BLaER1 (cell line): ENCODE results near the gene HGFAC.
"Not testable (repeated sequence)": the region's sequence is repeated elsewhere in the genome, so short reads cannot be mapped to it uniquely, and the experiment has no call there.

Experiments used
- H3K27ac ChIP-seq: shearing (Covaris generic); formaldehyde crosslinking; 2 replicates; pipeline ENCODE4 v1.8.1; 2022
- H3K27me3 ChIP-seq: shearing (Covaris generic); formaldehyde crosslinking; 2 replicates; pipeline ENCODE4 v1.8.1; 2022
- H3K36me3 ChIP-seq: shearing (Covaris generic); formaldehyde crosslinking; 2 replicates; pipeline ENCODE4 v1.8.1; 2022
- H3K4me1 ChIP-seq: shearing (Covaris generic); formaldehyde crosslinking; 2 replicates; pipeline ENCODE4 v1.8.1; 2022
- H3K4me2 ChIP-seq: shearing (Covaris generic); formaldehyde crosslinking; 2 replicates; pipeline ENCODE4 v1.8.1; 2022
- H3K4me3 ChIP-seq: shearing (Covaris generic); formaldehyde crosslinking; 2 replicates; pipeline ENCODE4 v1.8.1; 2022
- H3K9ac ChIP-seq: shearing (Covaris generic); formaldehyde crosslinking; 2 replicates; pipeline ENCODE4 v1.8.1; 2022
- H3K9me3 ChIP-seq: shearing (Covaris generic); formaldehyde crosslinking; 2 replicates; pipeline ENCODE4 v1.8.1; 2022
- H4K20me1 ChIP-seq: shearing (Covaris generic); formaldehyde crosslinking; 2 replicates; pipeline ENCODE4 v1.8.1; 2022
- Cebpa-rat ChIP-seq: shearing (Covaris generic); IDR thresholded peaks from 2 replicates; pipeline ENCODE4 v1.8.1; 2022

The HGFAC gene

DNA sequence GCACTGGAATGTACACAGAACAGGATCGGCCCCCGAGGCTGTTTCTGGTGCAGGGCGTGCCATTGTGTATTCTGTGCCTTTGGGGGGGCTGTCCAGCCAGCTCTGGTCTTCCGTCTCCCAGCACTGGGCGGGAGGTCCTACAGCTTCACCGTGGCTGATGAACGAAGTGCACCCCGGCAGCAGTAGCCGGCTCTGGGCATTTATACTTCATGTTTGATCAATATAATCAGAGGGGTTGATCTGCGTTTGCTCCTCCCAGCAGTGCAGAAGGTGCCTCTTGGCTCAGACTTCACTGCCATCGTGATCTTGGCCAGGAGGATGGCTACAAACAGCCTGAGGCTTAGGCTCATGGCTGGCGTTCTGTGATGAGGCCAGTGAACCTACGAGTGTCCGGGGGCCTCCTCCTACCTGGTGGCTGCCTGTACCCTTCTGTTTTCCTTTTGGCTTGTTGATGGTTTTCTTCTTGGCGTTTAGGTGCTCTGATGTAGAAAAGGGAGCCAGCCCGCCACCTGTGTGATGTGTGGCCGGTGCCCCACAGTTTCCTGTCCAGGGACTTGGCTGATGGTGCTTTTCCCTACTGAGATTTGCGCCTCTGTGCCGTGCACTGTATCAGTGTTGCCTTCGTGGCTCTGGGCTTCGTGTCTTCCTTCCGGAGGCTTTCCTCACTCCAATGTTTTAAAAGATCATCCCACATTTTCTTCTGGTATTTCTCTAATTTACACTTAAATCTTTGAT lies 31.2 kb upstream of the HGFAC start:
- H3K4me3 ChIP-seq, result no peak overlapping the region
- no peaks in the 10 kb centered on the region for H3K27me3 ChIP-seq
- H3K9ac ChIP-seq, result peak overlapping the region; percentile 7; the same call in 1 of the 2 replicates
- peaks cover 27% of the 10 kb centered on the region for H3K36me3 ChIP-seq
- peaks cover 100% of the 10 kb centered on the region for H4K20me1 ChIP-seq
- H3K27ac ChIP-seq, result no peak overlapping the region
- H3K4me1 ChIP-seq, result peaks cover 92% of the 10 kb centered on the region
- peak overlapping the region; percentile 97 for H3K4me2 ChIP-seq
- H3K9me3 ChIP-seq, result no peaks in the 10 kb centered on the region
- TF ChIP-seq Cebpa-rat, result no peak

DNA sequence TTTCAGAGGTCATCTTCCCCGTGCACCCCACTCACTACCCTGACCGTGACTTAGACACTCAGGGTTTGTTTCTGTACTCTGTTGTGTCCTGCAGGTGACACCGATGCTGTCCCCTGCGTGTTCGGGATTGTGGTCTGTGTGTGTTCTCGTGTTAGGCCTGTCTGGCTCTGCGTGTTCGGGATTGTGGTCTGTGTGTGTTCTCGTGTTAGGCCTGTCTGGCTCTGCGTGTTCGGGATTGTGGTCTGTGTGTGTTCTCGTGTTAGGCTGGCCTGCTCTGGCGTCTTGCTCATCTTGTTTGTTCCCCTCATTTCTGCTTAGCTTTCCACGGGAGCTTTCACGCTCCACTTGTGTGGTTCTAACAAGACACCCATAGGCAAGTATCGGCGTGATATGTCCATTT lies 30.6 kb upstream of the HGFAC start:
- peak overlapping the region; percentile 97; the same call in 1 of the 2 replicates for H3K4me2 ChIP-seq
- peaks cover 100% of the 10 kb centered on the region for H4K20me1 ChIP-seq
- not testable (repeated sequence) for H3K27me3 ChIP-seq

DNA sequence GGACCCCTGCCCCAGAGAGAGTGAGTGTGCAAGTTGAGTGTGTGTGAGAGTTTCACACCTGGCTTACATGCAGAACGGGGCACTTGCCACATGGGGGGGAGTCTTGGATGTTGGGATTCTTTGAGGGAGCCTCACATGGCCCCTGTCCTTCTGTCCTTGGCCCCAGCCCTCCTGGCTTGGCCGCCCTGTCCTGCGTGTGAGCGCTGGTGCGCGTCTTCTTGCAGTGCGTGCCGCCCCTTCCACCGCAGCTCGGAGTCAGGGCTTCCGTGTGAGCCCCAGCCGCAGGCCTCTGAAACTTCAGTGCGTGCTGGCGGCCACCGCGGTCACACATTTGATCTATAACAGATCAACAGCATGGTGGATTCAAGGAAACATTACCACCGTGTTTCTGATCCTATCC lies 30.1 kb upstream of the HGFAC start:
- Histone ChIP-seq H3K4me3 (no peak overlapping the region), H4K20me1 (peaks cover 100% of the 10 kb centered on the region)

More for the DNA sequence above, 30.6 kb upstream of the HGFAC start:
- Histone ChIP-seq H3K9ac (0 out of 2 replicates have a peak overlapping the region, but pooled peaks have one; percentile 7), H3K4me1 (peaks cover 88% of the 10 kb centered on the region), H3K36me3 (peaks cover 27% of the 10 kb centered on the region)
- not testable (repeated sequence) for H3K9me3 ChIP-seq, H3K27ac ChIP-seq, H3K4me3 ChIP-seq

DNA sequence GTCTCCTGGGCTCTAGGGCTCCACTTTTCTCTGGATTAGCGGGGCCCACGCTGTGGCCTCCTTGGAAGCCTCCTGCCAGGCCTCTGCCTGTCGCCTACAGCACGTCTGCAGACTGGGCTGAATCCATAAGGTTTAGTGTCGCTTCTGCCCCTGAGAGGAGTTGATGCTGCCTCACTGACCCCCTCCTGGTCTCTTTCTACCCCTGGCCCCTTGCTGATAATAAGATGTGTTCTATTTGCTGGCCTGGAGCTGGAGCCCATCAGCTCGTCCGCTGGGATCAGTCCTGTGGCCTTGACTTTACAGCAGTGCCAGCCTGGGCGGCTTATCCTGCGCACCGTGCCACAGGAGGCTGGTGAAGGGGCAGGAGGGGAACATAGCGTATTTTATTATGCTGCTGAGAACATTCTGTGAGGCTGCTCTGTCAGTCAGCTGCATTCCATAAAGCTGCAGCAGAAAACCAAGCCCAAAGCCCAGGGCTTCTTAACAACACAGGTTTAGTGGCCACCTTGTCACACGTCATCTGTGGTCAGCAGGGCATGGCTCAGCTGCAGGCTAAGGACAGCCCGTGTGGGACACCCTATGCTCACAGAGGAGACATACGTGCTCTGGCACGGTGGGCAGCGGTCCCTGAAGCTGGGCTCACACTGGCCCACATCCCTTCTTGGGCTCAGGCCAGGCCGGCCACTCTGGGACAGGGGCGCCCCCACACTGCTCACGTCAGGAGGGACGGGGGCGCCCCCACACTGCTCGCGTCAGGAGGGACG lies 29.3 kb upstream of the HGFAC start:
- H3K4me1 ChIP-seq, result peaks cover 92% of the 10 kb centered on the region
- H3K27ac ChIP-seq, result peak overlapping the region; percentile 56; the same call in 1 of the 2 replicates
- peaks cover 29% of the 10 kb centered on the region for H3K36me3 ChIP-seq
- H3K27me3 ChIP-seq, result no peaks in the 10 kb centered on the region
- peaks cover 100% of the 10 kb centered on the region for H4K20me1 ChIP-seq
- H3K4me2 ChIP-seq, result peak overlapping the region; percentile 97
- H3K4me3 ChIP-seq, result no peak overlapping the region
- no peaks in the 10 kb centered on the region for H3K9me3 ChIP-seq
- peak overlapping the region; percentile 39 for H3K9ac ChIP-seq
- no peak for TF ChIP-seq Cebpa-rat

More for the DNA sequence above, 30.1 kb upstream of the HGFAC start:
- H3K36me3 ChIP-seq, result peaks cover 27% of the 10 kb centered on the region
- peaks cover 89% of the 10 kb centered on the region for H3K4me1 ChIP-seq
- no peaks in the 10 kb centered on the region for H3K27me3 ChIP-seq
- H3K4me2 ChIP-seq, result peak overlapping the region; percentile 97
- H3K9ac ChIP-seq, result 0 out of 2 replicates have a peak overlapping the region, but pooled peaks have one; percentile 0
- TF ChIP-seq Cebpa-rat, result no peak
- 0 out of 2 replicates have a peak overlapping the region, but pooled peaks have one; percentile 5 for H3K27ac ChIP-seq
- H3K9me3 ChIP-seq, result no peaks in the 10 kb centered on the region

DNA sequence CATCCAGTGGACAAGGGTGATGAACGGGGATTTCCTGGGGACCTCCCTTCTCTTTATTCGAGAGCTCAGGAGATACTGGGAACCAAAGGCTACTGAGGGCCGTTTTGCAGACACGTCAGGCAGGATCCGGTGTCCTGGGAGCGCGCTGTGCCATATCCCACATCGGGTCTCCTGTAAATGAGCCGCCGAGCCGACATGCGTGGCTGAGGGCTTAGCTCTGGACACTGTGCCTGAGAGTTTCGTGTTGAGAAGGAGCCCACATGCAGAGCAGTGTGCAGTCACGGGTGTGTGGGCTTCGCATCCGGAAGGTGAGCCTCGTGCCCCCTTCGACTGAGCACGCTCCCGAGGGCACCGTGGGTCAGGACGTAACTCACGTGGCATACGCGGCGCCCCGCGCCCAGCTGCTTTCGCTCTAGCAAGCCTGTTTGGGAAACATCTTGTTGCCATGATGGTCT lies 28.5 kb upstream of the HGFAC start:
- H3K27me3 ChIP-seq, result no peaks in the 10 kb centered on the region
- H3K4me2 ChIP-seq, result peak overlapping the region; percentile 97
- peak overlapping the region; percentile 69 for H3K27ac ChIP-seq
- H3K36me3 ChIP-seq, result peaks cover 34% of the 10 kb centered on the region
- peak overlapping the region; percentile 43; the same call in 1 of the 2 replicates for H3K4me3 ChIP-seq
- peak overlapping the region; percentile 57; the same call in 1 of the 2 replicates for H3K9ac ChIP-seq
- H4K20me1 ChIP-seq, result peaks cover 100% of the 10 kb centered on the region
- H3K4me1 ChIP-seq, result peaks cover 92% of the 10 kb centered on the region
- H3K9me3 ChIP-seq, result no peaks in the 10 kb centered on the region
- no peak for TF ChIP-seq Cebpa-rat

DNA sequence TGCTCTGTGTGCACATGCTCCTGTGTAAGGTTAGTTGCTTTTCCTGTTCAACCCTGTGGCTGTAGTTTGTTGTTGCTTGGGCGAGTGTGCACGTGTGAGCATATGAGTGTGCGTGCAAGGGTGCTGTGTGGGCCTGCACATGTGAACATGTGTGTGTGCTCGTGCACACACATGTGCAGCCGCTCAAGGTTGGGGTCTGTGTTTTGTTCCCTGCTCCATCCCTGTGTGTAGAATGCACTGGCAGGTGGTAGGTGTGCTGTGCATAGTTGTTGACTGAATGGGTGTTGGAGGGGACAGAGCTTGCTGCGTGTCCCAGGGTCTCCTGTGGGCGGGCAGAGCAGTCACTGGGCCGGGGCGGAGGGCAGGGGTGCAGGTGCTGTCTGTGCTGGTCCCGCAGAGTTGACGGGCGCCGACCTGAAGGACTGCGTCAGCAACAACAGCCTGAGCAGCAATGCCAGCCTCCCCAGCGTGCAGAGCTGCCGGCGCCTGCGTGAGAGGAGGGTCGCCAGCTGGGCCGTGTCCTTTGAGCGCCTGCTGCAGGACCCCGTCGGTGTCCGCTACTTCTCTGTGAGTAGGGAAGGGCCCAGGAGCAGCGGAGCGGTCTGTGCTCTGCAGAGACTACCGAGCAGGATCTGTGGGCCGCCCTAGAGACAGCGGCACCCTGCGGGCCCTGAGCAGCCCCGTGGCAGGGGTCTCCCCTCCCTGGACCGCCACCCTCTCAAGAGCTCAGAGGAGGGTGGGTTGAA lies 27.9 kb upstream of the HGFAC start:
- peaks cover 100% of the 10 kb centered on the region for H4K20me1 ChIP-seq

DNA sequence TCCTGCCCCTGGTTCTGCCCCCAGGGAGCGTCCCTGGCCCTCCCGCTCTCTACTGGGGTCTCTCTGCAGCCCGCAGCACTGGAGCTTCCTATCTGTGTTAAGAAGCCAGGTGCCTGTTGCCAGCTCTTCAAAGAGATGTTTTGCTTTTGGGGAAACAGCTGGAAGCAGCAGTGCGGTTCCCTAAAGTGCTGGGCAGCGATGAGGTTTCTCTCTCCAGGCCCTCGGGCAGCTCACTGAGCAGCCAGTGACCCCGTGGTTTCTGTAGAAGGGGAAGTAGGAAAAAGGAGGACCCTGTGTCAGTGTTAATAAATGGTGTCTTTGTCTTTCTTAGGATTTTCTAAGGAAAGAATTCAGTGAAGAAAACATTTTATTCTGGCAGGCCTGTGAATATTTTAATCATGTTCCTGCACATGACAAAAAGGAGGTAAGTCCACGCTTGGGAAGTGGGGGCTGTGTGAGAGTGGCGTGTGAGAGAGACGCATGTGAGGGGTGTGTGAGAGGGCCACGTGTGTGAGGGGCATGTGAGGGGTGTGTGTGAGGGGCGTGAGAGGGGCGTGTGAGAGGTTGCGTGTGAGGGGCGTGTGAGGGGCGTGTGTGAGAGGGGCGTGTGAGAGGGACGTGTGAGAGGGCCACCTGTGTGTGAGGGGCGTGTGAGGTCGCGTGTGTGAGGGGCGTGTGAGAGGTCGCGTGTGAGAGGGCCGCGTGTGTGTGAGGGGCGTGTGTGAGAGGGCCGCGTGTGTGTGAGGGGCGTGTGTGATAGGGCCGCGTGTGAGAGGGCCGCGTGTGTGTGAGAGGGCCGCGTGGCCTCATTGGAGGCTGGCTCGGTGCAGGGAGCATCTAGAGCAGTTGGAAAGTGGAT lies 27.1 kb upstream of the HGFAC start:
- peak overlapping the region; percentile 57 for H3K9ac ChIP-seq
- H3K9me3 ChIP-seq, result no peaks in the 10 kb centered on the region
- H3K4me2 ChIP-seq, result peak overlapping the region; percentile 97
- no peak for TF ChIP-seq Cebpa-rat
- peaks cover 97% of the 10 kb centered on the region for H4K20me1 ChIP-seq
- peaks cover 47% of the 10 kb centered on the region for H3K36me3 ChIP-seq
- H3K4me1 ChIP-seq, result peaks cover 89% of the 10 kb centered on the region
- peak overlapping the region; percentile 43; the same call in 1 of the 2 replicates for H3K4me3 ChIP-seq
- no peaks in the 10 kb centered on the region for H3K27me3 ChIP-seq
- peak overlapping the region; percentile 69 for H3K27ac ChIP-seq

More for the DNA sequence above, 27.9 kb upstream of the HGFAC start:
- TF ChIP-seq Cebpa-rat, result no peak
- Histone ChIP-seq H3K27me3 (no peaks in the 10 kb centered on the region), H3K9me3 (no peaks in the 10 kb centered on the region), H3K4me1 (peaks cover 92% of the 10 kb centered on the region), H3K4me3 (peak overlapping the region; percentile 43; the same call in 1 of the 2 replicates), H3K27ac (peak overlapping the region; percentile 69), H3K36me3 (peaks cover 40% of the 10 kb centered on the region), H3K4me2 (peak overlapping the region; percentile 97), H3K9ac (peak overlapping the region; percentile 57)

DNA sequence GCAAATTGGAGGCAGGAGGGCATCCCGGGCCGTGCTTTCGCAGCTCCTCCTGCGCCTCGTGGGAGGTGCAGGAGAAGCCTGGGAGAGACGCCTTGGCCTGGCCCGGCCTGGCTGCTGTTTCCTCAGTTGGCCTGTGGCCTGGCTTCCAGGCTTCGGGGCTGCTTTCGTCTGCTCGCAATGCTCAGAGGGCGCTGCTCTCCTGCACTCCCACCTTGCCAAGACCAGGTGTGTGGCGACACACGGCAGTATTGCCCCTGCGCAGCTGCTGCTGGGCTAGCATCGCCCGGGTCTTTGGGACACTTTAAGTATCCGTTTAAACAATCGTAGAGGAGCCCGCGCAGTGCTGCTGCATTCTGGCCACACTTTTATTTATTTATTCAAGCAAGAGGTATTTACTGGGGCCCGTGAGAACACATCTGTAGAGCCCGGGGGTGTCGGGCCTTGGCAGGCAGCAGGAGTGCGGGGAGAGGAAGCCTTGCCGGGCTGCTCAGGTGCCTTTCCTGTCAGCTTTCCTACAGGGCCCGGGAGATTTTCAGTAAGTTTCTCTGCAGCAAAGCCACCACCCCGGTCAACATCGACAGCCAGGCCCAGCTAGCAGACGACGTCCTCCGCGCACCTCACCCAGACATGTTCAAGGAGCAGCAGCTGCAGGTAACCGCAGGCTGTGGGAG lies 26.2 kb upstream of the HGFAC start:
- Histone ChIP-seq H3K27ac (peak overlapping the region; percentile 6; the same call in 1 of the 2 replicates), H3K4me2 (no peak overlapping the region; the same call in 1 of the 2 replicates), H3K36me3 (peaks cover 56% of the 10 kb centered on the region), H3K9me3 (no peaks in the 10 kb centered on the region), H4K20me1 (peaks cover 95% of the 10 kb centered on the region), H3K4me3 (no peak overlapping the region), H3K4me1 (peaks cover 85% of the 10 kb centered on the region), H3K27me3 (no peaks in the 10 kb centered on the region), H3K9ac (no peak overlapping the region; the same call in 1 of the 2 replicates)
- TF ChIP-seq Cebpa-rat, result no peak
